GM19240 (cell line): ENCODE data around the gene ACTG1.

Source experiments
- DNase-seq: peaks from one replicate; pipeline ENCODE4 v3.0.0; 2011; ENCODE audit warnings: low spot score; ENCODE audit not compliant: insufficient read length

The ACTG1 gene

DNA sequence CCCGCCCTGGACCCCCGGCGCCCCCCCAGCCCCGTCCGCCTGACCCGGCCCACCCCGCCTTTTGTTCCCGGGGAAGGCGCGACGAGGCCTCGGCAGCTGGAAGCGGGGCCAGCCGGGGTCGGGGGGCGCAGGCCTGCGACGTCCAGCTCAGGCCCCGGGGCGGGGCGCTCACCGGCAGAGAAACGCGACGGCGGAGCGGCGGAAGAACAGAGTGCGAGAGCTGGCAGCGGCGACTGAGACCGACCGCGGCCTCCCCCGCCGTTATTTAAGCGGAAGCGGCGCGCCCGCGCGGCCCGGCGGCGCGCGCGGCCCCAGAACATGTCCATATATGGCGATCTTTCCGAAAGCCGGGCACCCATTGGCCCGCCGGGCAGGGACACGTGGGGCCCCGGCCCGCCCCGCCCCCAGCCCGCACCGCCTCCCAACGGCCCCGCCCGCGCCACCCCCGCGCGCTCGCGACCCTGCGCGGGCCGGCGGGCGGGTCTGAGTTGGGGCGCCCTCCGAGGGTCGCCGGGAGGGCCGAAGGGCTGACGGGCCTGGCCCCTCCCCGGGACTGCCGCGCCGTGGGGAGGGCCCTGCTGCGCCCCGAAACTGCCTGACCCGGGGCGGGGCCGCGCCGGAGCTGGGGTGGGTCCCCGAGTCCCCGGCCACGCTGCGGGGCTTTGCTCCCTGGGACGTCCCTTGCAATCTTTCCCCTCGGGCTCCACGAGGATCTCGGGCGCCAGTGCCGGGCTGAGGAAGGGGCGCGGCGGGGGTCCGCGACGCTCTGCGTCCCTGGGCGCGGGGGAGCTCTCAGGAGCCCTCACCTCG, at the start of gene ACTG1:
TSS of gene ACTG1 (minus strand) at position 238 of the 810 bp plus-strand sequence. CDS start 445 bp downstream, outside the sequence.
- DNase-seq: peak; percentile 74

DNA sequence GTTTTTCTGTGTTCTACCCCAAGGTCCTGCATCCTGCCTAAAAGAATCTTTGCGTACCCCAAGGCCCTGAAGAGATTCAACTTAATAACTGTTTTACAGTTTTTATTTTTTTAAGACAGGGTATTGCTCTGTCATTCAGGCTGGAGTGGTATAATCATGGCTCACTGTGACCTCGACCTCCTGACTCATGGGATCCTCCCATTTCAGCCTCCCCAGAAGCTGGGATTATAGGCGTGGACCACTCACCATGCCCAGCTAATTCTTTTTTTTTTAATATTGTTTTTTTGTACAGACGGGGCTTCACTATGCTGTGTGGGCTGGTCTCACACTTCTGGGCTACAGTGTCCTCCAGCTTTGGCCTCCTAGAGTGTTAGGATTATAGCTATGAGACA, 48.9 kb upstream of the ACTG1 start:
- no peak for DNase-seq

DNA sequence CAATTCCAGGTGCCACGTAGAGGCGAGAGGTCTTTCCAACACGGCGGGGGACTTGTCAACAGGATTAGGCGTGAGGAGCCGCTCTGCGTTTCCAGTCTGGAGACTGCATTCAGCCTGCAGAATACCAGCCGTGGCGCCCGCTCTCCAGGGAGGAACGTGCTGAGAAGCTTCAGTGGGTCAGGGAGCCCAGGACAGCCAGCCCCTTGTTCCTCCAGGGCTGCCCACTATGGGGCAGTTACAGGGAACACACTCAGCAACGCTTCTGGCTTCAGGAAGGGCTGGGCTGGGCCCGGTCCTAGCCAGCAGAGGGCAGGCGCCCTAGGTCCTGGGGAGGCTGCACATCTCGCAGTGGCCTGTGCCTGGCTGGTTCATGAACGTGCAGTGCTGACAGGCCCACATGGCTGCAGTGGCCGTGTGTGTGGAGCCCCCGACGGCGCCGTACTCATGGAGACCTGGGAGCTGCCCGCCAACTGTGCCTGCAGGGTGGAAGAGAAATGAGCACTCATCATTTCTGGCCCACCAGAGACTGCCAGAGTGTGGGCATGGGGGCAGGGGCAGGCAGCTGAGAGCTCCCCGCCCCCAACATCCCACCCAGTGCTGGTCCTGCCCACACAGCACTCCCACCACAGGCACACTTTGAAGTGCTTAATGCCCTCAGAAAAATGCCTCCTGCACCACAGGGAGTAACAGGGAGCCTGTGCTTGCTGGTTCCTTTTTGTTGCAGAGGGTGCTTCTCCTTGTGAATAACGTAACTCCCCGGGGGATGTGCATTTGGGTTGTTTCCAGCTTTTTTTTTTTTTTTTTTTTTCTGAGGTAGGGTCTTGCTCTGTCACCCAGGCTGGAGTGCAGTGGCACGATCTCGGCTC, 46.6 kb upstream of the ACTG1 start:
- no peak for DNase-seq

DNA sequence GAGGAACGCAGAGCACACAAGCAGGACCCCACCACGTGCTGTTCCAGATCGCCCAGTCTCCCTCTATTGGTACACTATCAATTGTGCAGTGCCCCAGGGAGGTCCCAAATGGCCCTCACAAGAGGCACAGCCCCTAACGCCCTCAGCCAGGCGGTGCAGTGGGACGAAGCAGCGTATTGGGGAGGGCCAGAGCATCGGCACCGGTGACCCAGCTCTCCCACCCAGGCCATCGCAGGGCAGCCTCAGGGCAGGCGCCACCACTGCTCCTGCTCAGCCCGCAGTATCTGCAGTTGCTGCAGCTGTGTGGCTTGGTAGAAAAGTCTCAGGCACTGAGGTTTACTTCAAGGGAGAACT, 45.5 kb upstream of the ACTG1 start:
- no peak for DNase-seq

DNA sequence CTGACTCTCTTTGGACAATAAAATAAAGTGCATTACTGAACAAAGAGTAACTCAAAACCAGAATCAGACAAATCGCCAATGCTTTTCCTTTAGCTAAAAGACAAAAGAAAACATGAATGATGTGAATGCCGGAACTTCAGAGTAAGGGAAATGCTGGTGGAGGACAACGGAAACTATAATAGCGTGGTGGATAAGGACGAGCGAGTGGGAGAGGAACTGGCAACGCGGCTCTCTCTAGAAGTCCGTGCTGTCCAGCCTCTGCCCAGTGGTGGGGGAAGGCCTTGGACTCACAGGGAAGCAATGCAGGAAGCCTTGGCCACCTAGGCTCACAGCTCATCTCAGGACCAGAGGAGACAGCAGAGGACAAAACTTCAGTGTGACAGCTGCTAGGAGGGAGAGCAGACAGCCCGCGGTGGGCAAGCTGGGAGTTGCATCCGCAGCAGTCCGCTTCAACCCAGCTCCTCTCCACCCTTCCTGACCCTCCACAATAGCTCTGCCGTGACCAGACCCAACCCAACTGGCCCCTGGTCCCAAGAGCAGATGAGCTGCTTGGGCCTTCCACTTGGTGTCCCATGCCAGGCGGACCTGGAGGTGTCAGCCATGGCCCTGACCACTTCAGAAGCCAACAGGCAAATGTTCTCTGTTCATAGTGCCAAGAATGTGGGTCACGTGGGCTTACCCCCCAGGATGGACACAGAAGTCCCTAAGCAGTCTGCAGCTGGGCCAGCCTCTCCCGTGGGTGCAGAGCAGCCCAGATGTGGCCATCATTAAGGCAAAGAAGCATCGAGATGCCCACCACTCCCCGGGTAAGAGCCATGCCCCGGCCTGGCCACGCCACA, 44.9 kb upstream of the ACTG1 start:
- DNase-seq: no peak

DNA sequence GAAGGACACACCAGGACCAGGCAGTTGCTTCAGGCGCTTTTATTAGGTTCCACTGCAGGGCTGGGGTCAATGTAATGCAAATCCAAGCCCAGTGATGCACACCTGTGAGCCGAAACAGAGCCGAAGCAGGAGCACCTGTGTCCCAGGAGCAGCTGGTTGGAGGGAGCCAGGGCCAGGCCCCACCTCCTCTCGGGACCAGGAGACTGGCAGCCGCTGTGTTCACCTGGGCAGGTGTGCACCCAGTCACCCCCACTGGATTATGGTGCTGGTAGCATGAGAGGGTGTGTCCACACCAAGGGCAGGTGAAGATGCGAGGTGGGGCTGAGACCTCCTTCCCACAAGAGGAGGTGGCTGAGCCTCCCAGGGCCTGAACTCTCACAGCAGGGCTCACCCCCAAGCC, 44.3 kb upstream of the ACTG1 start:
- DNase-seq: no peak

DNA sequence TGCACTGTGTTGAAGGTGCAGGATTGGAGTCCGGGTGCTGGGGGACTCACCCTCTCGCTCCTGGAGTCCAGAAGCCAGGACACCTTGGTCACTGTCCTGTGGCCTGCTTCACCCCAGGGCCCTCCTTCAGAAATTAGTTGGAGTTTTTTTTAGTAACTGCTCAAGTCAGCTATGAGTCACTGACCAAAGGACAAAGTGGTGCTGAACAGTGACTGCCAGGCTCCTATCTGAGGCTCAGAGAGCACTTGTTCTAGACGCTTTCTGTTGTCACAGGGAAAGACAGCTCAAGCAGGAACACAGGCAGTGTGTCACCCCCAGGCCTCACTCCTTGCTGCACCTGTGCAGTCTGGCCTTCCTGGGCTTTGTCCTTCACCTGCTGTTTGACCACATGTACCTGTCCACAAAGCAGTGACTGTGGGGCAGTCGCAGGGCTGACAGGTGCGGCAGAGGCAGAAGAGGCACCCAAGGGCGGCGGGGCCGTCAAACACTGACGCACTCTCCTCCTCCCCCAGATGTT, 43.6 kb upstream of the ACTG1 start:
- no peak for DNase-seq

DNA sequence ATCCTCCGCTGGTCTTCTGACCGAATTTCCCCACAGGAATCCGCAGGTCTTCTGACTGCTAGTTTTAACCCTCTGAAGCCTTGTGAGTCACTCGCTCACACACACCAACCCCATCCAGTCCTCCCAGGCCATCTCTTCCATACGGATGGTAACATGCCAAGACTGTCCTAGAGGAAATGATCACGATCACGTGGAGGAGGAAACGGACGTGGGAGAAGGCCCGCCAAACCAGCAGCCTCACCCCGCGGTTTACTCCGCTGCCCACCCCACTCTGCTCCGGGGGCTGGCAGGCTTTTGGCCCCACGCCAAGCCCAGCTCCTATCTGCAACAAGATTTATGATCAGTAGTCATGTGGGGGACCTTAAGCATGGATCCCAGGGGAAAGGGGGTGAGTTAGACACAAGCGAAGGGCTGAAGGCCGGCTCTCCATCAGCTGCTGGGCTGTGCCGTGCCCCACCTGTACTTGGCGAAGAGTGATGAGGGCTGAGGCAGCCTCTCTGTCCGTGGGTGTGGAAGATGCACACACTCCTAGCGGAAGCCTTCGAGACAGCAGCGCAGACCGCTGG, 41.1 kb upstream of the ACTG1 start:
- DNase-seq: no peak

DNA sequence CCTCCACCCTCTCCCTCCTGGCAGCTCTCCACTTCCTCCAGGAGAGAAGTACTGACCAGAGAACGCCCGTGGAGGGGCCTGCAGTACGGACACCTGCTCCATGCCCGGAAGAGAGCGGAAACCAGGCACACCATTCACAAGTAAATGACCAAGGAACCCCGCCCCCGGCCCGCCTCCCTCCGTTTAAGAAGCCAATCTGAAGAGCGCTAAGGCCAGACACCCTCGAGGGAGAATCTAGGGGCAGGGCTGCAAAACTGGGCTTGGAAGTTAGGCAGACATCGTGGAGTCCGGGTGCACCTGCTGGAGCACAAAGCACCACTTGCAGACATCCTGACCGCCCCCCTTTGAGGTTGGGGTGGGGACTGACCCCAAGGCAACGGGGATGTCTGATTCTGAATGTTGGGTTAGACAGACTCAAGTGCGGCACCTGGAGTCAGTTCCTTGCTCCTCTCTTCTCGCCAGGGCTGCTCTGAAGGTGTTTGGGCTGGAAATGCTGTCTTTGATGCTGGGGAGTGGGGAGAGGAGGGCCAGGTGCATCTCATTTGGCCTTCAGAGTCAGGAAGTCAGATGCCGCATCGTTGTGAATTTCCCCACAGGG, 40.5 kb upstream of the ACTG1 start:
- DNase-seq: peak; percentile 88

DNA sequence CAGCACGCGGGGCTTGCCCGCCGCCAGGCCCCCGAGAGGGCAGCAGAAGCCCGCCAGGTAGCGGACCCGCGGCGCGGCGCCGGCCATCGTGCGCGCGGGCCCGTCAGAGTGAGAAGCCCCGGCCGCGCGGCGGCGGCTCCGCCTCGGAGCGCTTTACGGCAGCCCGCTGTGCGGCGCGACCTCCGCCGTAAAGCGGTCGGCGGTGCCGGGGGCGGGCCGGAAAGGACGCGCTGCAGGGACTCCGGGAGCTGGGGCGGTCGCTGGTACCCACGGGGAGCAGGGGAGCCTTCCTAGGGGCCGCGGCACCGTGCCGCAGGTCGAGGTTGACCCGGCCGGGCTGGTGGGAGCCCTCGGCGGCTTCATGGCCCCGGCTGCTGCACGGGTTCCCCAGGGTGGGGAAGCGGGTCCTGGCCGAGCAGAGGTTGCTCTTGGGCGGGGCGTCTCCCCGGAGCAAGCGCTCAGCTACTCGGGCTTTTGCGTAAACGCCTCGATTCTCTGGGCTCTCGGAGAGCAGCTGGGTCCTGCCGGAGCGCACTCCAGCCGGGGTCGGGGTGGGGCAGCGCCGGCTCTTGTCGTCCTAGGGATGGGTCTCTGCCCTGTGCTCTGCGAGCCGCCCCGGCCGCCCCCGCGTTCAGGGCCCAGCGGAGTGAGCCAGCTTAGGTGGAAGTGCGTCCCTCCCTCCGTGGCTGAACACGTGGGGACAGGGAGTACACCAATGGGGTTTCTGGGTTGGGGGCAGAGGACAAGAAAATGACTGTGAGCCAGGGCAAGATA, 39.8 kb upstream of the ACTG1 start, which contains the start of gene FAAP100:
TSS of gene FAAP100 (minus strand) at position 110 of the 774 bp plus-strand sequence. CDS start at position 87, 23 bp downstream.
- peak; percentile 80 for DNase-seq

DNA sequence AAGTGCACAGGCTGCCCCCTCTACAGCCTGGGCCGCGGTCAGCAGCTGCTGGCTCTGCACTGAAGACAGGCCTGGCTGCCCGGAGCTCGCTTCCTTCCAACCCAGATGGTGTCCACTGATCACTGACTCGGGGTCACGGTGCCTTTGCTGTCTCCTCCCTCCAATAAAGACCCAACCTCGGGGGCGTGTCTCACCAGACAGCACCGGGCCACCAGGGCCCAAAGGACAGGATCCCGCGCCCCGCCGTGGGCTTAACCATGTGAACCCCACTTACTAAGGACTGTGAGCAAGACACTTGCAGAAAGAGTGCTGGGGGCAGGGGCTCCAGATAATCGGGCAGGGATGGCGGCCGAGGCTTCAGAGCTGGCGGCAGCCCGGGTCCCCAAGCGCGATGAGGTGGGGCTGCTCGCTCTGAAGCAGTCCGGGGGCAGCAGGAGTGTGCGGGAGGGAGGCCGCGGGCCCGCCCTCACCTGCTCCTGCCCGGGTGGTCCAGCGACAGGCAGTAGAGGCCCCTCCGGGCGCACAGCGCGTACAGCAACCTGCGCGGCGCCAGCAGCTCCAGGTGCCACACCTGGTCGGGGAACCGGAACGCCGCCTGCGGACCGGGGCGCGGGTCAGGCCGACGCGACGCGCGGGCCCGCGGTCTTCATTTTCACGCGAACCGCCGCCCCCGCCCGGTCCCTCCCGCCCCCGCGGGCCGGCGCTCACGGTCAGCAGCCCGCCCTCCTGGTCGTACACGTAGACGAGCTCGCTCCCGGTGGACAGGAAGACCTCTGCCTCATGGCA, 39.1 kb upstream of the ACTG1 start:
- no peak for DNase-seq

DNA sequence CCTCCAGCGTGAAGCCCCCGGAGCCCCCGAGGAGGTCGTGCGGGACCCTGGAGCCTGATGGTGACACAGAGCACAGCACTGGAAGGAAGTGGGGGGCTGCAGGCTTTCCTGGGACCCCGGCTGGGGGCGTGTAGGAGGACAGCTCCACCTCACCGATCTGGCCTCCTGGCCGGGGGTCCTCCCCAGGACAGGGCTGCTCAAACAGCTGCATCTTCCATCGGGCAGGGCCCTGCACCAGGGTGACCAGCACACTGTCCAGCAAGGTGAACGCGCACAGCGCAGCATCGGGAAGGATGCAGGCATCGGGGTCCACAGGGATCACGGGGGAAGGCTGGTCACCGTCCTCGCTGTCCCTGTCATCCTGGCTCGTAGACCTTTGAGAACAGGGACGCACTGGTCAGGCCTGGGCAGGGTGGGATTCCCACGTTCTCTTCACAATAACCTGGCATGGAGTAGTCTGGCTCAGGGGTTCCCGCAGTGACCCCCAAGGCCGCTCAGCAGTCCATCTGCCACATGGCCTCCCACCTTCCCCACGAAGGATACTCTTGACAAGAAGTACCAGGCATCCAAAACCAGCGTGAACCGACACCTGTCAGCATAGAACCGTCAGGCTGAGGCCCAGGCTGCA, 38.3 kb upstream of the ACTG1 start:
- no peak for DNase-seq

DNA sequence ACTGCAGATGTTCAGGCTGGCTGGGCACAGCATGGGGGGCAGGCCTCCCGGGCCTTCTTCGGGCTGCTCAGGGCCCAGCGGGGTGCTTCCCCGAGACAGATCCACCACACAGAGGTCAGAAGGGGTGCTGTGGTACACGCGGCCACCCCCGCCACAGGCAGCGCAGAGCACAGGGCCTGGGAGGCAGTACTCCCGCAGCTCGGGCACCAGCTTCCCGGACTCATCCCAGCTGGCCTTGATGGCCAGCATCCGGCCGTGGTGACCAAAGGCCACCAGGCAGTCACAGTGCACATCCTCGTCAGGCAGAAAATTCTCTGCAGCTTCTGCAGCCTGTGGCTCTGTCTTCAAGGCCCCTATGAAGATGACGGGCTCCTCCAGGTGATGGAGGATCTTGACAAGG, 37.7 kb upstream of the ACTG1 start:
- no peak for DNase-seq

DNA sequence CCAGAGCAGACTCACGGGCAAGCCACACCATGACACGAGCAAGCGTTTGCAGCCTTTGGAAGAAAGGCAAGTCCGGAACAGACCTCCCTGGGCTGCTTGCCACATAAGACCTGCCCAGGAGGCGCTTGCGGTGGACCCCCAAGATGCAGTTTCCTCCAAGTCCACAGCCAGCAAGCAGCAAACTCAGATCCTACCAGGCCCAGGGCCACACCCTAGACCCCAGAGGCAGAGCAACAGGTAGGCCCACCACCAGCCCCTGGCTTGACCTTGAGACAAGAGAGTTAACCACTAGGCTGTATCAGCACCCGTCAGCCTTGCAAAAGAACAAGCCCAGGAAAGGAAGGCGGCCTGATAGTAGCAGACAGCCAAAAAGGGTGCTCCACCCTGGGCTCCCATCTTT, 37.2 kb upstream of the ACTG1 start:
- no peak for DNase-seq

DNA sequence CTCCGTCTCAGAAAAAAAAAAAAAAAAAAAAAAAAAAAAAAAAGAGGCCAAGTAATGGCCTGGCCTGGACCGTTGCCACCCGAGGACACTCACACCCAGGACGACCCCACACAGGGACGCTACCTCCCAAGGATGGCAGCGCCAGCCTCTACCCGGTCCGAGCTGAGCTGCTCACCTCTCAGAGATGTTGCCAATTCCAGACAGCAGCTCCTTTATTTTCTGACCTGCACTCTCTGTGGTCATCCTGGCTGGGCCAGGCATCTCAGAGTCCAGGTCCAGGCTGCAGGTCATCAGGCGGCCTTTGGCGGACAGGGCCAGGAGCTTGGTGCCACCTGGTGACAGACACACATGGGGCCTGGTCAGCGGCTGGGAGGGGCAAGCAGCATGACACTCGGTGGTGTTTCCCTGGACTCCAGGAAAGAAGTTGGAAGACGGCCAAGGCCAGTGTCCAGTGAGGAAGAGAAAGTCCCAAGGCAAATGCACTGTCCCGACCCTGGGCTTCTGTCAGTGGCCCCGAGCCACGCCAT, 36.5 kb upstream of the ACTG1 start:
- DNase-seq: no peak

DNA sequence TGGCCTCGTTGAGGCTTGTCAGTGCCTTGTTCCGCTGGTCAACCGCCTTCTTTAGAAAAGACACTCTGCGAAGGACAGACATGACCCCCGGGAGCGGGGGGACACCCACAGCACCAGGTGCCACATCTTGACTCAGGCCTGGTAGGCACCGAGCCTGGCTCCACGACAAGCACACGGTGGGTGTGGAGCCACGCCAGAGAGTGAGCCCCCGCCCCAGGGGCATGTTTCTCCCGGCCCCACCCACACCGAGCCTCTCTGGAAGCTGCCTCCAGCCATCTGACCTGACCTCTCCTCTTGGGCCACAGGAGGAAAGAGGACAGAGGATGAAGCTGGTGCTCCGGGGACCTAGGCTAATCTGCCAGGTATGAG, 35.0 kb upstream of the ACTG1 start:
- no peak for DNase-seq

DNA sequence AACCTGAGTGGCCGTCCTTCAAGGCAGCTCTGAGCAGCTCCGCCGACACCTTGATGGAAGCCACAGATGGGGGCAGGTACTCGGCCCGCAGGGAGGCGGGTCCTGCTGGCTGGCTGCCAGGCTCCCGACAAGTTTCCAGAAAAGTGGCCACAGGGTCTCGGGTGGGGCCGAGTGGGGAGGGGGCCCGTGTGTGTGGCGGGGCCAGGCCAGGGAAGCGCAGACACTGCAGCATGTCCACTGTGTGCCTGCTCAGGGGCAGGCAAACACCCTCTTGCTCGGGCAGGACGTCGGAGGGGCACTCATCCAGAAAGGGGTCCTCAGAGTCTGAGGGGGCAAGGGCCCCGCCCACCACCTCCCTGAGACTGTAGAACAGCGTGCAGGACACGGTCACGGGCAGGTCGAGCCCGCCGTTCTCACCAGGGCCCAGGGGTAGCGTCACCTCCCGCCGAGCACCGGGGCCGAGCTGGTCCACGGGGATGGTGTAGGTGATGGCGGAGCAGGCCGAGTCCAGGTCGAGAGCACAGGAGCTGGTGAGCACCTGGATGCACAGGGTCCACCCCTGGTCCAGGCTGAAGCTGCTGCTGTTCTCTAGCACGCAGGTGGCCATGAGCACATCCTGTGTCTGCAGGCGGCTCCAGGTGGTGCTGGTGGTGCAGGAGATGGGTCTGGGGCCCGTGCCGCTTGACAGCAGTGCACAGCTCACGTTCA, 34.5 kb upstream of the ACTG1 start:
- DNase-seq: no peak
